Measurements from ENCODE around the gene KIAA1549.

Gene KIAA1549

DNA sequence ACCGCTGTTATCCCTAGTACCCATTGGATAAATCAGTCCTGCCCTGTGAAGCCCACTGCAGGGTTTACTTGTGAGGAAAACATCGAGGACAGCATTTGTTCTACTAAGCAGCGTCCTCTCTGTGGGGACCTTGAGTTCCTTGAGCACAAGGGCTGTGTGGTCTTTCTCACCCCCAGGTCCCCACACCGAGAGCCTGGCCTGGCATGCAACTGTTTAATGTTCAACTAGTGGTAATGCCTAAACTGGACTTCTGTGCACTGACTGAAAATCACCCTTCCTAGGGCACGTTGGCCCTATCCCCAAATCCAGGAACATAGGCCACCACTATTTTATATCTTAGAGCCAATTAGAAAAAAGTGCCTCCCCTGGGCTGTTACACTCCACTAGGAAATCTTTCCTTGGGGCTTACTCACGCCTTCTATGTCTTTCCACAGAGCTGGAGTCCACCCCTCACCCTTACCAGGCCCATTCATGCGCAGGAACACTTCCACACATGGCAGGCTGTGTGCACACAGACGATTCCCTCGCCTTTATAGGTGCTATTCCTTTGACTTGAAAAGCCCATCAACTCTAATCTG, 185.1 kb downstream of the KIAA1549 start:
- Histone ChIP-seq H3K9ac (ENCODE audit: low read length in 5 of 5) (no peak overlapping the region), H3K36me3 (ENCODE audit: control insufficient read depth in 5 of 5, insufficient read depth in 5 of 5, low read length in 5 of 5) (no peaks in the 10 kb centered on the region), H3K27ac (ENCODE audit: low read depth, low read length) (no peak overlapping the region), H3K4me3 (ENCODE audit: low read depth in 1 of 5, low read length in 5 of 5) (no peak overlapping the region), H3K27me3 (ENCODE audit: control insufficient read depth in 5 of 5, insufficient read depth in 4 of 5, low read length in 5 of 5) (peaks cover 0 to 10% (median 5%) of the 10 kb centered on the region in 5 donors), H3K9me3 (ENCODE audit: control insufficient read depth in 5 of 5, low read length in 5 of 5) (no peaks in the 10 kb centered on the region), H3K4me1 (ENCODE audit: control insufficient read depth in 5 of 5, insufficient read depth in 5 of 5, low read length in 5 of 5) (no peaks in the 10 kb centered on the region)

DNA sequence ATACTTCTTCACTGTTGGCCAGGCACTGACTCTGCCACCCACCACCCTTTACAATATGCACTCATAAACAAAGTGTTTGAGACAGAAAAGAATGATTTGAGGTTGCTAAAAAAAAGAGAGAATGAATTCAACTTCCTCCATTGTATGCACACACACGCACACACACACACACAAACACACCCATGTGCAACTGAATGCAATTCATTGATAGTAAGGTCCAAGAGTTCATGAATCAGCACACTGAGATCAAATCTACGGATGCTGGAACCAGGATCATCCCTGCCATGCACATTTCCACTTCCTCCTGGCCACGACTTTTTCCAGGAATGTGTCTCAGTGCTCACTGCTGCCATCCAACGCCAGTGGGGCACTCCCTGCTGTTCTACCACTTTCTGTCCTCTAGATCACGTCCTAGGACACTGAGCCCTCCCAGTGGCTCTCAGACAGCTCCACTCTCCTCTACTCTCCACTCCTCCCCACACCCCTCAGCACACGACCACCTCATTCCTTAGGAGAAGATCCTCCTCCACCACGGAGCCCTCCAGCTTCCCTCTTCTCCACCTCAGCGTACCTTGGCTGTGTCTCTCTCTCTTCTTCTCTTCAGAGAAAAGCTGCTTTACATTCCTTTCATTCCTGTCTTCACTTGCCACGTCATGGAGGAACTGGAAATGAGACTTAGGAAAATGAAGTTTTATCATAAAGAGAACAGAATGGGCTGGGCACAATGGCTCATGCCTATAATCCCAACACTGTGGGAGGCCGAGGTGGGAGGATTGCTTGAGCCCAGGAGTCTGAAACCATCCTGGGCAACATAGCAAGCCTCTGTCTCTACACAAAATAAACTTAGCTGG, 195.4 kb downstream of the KIAA1549 start:
- Histone ChIP-seq H3K9me3 (ENCODE audit: control insufficient read depth in 5 of 5, low read length in 5 of 5) (peaks cover 0 to 4% (median 0%) of the 10 kb centered on the region in 5 donors), H3K4me3 (ENCODE audit: low read depth in 1 of 5, low read length in 5 of 5) (no peak overlapping the region), H3K27me3 (ENCODE audit: control insufficient read depth in 5 of 5, insufficient read depth in 4 of 5, low read length in 5 of 5) (peaks cover 0 to 3% (median 0%) of the 10 kb centered on the region in 5 donors), H3K9ac (ENCODE audit: low read length in 5 of 5) (no peak overlapping the region), H3K36me3 (ENCODE audit: control insufficient read depth in 5 of 5, insufficient read depth in 5 of 5, low read length in 5 of 5) (no peaks in the 10 kb centered on the region), H3K4me1 (ENCODE audit: control insufficient read depth in 5 of 5, insufficient read depth in 5 of 5, low read length in 5 of 5) (no peaks in the 10 kb centered on the region), H3K27ac (ENCODE audit: low read depth, low read length) (no peak overlapping the region)

DNA sequence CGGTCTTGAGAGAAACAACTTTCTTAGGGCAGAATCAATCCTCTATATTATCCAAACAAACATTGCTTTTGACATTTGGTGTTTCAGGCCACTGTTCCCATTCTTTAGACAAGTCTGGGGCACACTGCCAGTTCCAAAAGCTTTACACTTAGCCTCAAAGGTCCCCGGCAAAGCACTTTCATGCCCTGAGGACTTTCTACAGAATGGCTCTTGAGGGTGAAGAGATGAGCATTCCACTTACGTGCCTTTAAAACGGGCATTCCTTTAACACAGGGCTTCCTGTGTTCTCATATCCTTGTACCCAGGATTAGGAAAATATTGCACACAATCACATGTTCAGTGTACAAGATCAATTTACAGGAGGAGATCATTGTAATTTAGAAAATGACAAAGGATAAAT, 196.5 kb downstream of the KIAA1549 start:
- no peak overlapping the region for H3K27ac ChIP-seq (ENCODE audit: low read depth, low read length)
- peaks cover 0 to 4% (median 0%) of the 10 kb centered on the region in 5 donors for H3K9me3 ChIP-seq (ENCODE audit: control insufficient read depth in 5 of 5, low read length in 5 of 5)

More for the DNA sequence above, 196.5 kb downstream of the KIAA1549 start:
- no peaks in the 10 kb centered on the region for H3K36me3 ChIP-seq (ENCODE audit: control insufficient read depth in 5 of 5, insufficient read depth in 5 of 5, low read length in 5 of 5)
- no peak overlapping the region for H3K9ac ChIP-seq (ENCODE audit: low read length in 5 of 5)
- H3K4me3 ChIP-seq (ENCODE audit: low read depth in 1 of 5, low read length in 5 of 5): no peak overlapping the region
- no peaks in the 10 kb centered on the region for H3K4me1 ChIP-seq (ENCODE audit: control insufficient read depth in 5 of 5, insufficient read depth in 5 of 5, low read length in 5 of 5)
- peaks cover 0 to 3% (median 0%) of the 10 kb centered on the region in 5 donors for H3K27me3 ChIP-seq (ENCODE audit: control insufficient read depth in 5 of 5, insufficient read depth in 4 of 5, low read length in 5 of 5)
